NCI-H1694 treated with DMSO at 0.1 percent for 48 hours (cell line): ENCODE data around the gene IKZF3.
A peak's percentile ranks its signal among the peaks of the same experiment; 100 is the strongest.
"Not testable (repeated sequence)": the region's sequence is repeated elsewhere in the genome, so short reads cannot be mapped to it uniquely, and the experiment has no call there.

Source experiments
- DNase-seq: peaks from one replicate; lab custom pipeline; 2025; lab: John Stamatoyannopoulos, UW

IKZF3 gene

DNA sequence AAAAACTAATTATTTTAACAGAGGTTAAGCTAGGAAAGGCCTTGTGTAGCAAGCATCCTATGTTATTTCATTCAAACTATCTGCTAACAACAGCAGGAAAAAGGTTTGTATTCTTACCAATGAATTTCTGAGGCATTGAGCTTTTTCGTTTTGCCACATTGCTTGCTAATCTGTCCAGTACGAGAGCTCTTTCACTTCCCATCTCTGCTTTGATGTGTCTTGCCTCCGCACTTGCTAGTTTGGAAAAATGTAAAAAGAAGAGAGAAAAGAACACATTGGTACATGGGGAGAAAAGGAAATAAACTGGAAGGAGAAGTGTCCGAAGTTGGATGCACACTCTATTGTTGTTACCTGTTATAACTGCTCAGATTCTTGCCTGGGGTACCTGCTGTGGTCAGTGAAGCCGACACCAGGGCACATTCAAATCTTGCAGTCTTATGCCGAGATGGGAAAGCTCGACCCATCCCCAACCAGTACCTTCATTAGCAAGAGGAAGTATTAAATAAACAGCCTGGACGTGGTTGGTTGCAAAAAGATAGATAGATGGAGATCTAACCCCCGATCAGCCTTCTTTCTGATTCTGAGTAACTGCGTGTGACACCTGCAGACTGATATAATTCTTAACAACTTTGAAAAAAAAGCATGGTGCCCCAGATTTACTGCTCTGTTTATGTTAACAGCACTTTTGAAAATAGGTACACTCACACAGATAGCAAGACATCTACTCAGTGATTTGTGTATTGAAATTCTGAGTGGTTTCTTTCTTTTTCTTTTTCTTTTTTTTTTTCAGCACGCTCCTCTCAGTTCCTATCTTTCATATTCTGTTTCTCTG is 86.4 kb downstream of the IKZF3 start:
- DNase-seq = no peak

DNA sequence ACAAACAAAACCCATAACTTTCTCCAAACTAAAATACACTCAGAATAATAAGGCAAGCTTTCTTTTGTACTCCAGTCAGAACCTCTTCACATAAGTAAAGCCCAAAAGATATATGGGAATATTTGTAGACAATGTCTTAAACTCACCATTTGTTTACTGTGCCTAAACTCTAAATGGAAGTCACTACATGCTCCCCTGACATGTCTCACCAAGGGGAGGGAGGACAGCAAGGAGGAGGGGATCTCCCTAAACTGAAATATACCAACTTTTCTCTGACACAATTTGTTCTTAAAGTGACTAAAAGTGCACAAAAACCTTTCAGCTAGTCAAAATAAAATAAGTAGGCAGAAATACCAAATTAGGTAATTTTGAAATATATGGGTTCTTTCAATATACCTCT is 87.9 kb downstream of the IKZF3 start:
- no peak for DNase-seq

DNA sequence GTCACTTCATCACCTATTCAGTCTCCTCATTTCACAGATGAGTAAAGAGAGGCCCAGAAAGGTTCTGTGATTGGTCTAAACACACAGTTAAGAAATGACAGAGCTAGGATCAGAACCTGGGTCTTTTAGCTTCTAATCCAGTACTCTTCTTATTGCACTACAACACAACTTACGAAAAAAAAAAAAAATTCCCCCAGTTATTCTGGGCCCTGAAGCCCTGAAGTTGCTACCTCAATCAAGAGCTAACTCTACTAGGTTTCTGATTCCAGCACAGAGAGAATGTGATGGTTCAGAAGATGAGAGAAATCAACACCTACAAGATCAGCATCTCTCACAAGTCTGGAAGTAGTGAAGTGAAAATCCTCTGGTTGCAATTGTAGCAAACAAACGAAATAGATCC is 89.1 kb downstream of the IKZF3 start:
- no peak for DNase-seq

DNA sequence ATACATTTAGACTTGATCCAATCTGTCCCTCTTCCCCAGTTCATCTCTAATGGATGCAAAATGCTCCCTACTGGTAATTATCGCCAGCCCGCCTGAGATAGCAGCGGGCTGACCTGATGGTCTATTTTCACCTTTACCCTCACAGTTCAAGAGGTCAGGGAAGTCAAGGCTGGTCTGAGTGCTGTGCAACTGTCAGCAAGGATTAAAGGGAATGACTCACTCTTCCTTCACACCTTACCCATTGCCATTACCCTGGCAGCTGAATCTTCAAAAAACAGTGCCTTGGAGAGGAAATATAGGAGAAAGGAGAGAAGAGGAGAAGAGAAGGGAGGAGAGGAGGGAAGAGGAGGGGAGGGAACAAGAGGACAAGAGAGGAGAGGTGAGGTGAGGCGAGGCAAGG is 90.1 kb downstream of the IKZF3 start:
- no peak for DNase-seq

DNA sequence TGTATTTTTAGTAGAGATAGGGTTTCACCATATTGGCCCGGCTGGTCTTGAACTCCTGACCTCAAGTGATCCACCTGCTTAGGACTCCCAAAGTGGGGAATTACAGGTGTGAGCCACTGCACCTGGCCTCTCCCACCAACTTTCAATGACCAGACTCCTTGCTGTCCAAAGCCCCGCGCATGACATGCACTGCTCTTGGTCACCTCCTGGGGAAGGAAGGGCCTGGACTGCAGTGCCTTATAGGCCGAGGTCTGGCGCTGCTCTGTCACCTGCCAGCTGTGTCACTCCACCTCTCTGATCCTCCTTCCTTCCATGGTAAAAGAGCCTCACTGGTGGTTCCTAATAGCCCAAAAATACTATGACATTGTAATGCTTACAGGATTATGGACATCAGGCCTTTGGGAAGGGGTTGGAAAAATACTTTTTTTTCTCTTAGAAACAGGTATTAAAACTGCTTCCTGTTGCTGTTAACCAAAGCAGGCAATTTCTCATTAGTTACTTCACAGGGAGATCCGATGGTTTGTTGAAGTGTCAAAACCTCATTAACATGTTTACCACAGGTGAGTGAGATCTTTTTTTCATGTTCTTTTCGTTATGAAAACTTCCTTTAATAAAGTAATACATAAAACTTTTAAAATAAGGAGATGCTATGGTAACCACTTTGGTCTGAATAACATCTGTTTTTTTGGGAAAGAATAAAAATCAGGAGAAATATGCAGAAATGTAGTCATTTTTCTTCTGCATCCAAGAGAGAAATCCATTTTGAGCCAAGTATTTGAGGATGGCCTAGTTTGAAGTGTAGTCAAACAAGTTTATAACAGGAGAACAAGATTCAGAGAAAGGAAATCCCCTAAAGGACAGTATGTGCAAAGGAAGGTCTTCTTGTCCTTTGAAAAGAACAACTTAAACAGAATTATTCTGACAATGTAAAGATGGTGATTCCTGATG is 90.9 kb downstream of the IKZF3 start:
- DNase-seq = no peak

DNA sequence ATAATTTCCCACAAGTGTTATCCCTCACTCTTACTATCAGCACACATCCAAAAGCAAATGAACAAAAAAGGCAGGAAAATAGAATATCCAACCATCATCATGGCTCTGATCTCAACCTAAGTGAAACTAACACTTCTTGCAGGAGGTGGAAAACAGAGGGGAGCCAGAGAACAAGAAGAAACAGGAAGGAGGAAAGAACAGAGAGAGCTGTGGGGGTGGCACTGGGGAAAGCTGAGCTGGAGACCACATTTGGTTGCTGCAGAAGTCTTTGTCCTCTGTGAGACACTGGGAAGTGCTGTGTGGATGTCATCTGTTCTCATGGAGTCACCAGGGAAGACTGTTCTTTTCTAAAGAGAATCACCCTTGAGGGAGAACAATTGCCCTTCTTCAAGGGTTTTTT is 91.7 kb downstream of the IKZF3 start:
- DNase-seq = no peak

DNA sequence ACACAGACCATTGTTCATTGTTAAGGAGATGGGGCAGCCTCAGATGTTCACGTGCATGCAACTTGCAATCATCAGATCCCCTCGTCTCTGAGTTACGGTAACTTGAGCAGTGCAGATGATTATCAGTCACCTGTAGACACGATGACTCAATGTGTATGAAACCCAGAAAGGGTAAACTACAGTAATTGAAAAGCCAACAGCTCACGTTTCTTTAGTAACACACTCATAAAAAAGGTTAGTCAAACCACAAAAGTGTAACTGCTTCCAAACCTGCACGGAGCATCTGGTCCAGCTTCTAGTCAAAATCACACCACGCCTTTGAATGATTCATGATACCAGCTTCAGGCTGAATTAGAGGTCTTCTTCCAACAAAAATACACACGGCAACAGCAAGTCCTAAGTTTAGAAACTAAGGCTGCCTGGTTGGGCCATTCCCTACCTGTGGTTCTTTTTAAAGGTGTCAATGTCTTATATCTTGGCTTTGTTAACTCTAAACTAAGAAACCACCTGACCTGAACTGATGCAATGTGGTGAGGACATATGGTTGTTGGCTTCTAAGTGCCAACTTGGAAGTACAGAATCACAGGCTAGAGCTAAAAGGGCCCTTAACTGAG is 94.0 kb downstream of the IKZF3 start:
- DNase-seq = peak; percentile 4

DNA sequence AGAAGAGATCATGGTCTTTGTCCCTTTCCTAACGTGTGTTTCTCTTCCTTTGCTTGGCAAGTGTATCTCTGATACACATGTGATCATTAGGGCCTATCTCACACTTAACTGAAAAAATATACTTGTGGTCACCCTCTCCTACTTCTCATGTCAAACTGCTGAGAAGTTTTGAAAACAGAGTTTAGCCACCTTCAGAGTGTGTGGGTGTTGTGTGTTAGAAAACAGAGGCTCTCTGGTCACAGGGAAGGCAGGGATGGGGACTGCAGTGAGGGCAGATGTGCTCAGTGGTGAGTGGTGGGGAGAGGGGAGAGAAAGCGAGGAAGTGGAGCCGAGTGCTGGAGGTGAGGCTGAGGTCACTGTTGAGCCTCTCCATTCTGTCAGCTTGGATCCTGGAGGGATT is 97.0 kb downstream of the IKZF3 start:
- no peak for DNase-seq

DNA sequence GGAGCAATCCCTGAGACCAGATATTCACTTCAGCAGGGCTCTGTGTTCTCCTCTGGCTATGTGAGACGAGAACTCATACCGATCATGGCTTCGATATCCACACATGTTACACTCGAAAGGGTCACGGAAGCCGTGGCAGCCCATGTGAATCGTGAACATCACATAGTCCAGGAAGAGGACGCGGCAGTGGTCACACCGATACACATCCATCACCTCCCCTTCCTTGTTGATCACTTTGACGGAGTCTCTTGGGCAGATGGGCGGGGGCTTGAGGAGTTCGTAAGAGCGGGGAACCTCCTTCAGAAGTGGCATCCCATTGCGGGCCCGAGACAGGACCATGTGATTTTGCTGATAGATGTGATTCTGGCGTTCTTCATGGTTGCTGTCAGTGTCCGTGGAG is 98.3 kb downstream of the IKZF3 start:
- no peak for DNase-seq

DNA sequence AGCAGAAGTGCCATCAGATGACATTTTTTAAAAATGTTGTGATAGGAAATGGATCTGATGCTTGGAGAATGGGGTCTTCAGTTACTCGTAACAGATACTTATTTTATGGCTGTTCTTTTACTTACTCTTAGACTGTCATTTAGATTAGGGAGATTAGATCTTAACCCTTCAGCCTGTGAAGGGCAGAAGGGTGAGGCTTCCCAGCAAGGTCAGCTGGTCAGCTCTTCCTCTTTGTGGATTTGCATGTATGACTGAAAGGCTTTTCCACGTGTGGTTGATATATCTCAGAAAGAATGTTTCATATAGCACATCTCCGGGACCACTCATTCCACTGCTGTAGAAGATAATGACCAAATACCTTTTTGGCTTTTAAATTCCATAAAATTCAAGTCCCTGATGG is 98.9 kb downstream of the IKZF3 start:
- DNase-seq = no peak

DNA sequence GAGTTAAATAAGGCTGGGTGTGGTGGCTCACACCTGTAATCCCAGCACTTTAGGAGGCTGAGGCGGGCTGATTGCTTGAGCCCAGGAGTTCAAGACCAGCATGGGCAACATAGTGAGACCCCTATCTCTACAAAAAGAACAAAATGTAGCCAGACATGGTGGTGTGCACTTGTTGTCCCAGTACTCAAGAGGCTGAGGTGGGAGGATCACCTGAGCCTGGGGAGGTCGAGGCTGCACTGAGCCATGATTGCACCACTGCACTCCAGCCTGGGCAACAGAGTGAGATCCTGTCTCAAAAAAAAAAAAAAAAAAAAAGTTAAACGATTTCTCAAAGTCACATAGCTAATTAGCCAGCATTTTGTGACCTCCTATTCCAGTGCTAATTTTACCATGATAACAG is 99.9 kb downstream of the IKZF3 start:
- not testable (repeated sequence) for DNase-seq

DNA sequence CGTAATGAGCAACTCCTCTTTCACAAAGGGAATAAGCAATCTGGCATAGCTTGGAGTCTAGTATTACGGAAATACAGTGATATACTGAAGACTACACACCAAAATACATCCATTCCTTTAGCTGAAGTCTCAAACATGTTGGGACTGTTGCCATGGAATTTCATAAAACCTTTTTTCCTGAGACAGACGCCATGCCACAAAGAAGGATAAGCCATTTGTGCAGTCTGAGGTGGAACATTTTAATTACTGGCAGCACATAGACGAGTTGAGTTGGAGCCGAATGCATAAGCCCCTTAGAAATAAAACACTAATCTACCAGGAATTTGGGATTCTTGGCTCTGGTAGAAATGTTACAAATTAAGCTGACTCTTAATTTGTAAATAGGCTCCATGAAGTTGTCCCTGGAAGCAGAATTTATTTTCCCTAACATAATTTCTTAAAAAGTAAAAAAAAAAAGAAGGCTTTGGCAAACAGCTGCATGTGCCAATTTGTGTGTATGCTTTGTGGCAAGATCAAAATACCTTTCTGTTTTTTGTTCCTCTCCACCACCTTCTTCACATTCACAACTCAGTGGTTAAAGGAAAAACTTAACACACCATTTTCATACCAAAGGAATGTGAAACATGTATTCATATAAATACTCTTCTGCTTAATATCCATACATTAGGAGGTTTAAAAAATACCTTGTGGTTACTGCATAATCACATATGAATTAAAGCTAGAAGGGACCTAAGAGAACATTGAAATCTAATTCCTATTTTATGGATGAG is 100.9 kb downstream of the IKZF3 start:
- DNase-seq = no peak

DNA sequence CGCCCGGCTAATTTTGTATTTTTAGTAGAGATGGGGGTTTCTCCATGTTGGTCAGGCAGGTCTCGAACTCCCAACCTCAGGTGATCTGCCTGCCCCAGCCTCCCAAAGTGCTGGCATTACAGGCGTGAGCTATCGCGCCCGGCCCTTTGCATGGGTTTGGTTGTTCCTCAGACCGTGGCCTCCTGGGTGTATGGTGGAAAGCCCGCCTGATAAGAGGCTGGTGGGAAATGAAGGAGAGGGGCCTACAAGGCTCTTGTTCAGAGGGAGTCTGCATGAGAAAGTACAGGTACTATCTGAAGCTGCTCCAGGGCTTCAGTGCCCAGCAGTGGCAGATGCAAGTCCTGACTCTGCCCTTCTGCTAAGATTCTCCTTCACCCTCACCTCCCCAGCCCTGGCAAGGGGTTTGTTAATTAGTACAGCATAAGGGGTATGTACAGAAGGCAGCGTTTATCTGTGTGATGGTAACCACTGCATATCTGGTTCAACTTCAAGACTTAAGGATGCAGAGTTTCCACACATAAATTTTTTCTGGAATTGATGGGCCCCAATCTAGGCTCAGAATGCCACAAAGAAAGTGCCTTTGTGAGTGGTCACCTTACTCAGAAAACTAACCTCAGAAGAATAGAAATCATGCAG is 102.1 kb downstream of the IKZF3 start:
- no peak for DNase-seq

DNA sequence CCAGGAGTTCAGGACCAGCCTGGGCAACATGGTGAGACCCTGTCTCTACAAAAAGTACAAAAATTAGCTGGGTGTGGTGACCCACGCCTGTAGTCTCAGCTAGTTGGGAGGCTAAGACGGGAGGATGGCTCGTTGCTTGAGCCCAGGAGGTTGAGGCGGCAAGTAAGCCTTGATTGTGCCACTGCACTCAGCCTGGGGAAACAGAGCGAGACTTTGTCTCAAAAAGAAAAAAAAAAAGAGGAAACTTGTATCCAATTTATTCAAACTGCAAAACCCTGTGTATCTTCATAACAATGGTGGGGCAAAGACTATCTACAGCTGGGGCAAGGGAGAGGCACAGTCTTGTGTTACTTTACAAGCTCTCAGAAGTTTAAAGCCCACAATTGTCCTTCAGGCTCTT is 104.9 kb downstream of the IKZF3 start:
- DNase-seq = no peak

DNA sequence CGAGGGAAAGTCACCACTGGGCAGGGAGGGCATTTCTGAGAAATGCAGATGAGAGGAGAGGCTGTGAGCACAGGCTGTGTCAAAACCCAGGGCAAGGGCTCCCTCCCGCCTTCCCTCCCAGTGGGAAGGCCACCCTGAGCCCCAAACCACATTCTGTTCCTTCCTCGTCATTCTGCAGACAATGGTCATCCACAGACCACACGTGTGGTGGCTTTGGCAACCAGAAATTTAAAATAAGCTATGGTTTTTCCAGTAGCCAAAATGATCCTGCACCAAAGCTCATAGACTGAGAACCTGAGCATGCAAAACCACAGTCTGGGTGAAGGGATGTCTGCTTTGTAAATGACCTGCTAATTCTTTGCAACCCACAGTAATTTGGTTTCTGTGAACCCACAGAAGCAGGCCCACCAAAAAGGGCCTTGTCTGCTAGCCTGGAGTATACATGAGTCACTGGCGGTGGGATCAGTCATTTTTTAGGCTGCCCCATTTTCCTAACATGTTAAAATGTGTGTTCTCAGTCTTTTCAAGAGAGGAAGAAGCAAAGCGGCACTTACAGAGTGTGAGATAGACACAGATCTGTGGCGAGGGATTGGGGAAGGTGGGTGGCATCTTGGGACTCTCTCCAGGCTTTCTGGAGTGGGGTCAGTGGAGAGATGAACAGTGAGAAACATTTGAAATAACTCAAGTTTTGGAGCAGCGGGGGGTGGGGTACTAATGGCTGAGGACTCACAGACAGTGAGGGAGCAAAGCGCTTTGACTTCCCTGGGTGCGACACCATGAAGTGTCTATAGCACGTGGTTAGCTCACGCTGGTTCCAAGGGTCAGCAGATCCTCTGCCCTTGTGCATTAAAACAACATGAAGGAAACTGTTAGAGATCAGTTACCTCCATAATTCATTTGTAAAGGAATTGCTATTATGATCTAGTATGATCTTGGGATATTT is 105.9 kb downstream of the IKZF3 start:
- no peak for DNase-seq

DNA sequence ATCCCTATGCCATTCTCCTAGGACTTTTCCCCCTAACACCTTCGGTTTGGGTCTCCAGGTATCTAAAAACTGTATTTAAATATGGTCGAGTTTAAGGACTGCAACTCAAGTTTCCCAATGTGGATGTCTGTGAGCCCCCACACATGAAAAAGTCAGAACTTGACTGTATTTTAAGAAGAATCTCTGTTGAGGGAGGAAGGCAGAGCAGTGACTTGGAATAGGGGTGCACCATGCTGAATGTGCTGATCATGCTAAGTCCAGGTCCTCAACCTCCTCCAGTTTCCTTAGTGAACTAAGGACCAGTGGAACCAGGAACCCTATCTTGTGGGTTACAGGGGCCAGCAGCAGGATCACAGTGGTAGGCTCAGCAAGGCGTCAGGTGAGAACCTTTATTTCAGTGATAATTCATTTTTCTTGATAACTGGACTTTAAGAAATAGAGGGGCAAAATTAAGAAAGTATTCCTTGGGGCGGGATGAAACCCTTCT is 106.9 kb downstream of the IKZF3 start:
- DNase-seq = no peak

DNA sequence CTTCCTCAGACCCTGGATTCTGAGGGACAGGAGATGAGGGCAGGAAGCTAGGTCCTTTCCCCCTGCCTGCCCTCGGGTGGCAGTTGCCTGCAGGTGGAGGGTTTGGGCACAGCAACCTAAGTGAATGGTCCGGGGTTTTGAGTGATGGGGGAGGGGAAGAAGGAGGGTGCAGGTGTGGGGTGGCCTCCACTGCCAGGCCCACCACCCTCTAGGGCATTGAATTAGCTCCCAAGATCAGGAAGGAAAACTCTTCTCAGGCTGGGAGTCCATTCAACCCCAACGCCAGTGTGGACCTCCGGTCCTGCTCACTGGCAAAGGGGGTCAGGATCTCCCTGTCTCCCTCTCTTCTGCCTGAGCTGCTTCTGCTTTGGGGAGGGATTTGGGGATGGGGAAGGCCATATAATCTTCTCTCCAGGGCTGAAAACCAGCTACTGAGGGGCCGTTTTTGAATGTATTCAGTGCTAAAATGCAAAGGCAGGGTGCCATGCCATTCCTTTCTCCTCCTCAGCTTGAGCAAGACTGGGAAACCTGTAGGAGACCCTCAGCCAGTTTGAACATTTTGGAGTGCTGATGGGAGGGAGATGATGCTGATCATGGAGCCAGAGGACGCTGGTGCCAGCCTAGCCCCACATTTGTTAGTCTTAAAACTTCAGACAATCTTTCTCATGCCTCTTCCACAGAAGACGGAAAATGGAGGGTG is 107.6 kb downstream of the IKZF3 start:
- DNase-seq = no peak

DNA sequence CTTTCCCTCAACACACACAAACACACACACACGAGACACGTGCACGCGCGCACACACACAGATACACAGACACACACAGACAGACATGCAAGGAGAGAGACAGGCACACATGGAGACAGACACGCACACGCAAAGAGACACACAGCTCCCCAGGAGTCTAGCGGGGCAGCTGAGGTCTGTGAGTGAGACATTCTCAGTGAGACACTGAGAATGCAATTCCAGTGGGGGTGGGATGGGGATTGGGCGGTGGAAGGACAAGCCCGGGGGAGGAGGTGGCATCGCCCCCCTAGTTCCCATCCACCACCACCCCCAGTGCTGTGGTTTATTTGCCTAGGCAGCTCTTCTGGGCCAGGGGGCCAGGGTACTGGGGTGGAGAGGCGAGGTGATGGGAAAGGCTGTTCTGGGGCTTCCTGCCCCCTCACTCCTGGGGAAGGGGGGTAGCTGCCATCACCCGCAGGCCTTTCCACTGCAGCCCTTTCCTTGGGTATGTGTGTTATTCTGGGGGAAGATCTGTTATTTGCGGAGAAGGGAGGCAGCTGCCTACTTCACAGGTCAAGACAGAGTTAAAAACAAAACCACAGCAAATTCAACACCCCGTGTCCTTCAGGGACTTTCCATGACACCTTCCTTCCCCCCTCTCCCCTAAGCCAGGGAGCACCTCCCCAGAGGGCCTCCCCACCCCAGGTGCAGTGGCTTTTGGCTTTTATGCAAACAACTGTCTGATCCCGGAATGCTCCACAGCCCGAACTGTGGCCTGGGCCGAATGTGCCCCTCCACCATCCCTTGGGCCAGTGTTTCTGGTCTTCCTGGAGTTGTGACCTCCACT is 108.3 kb downstream of the IKZF3 start:
- no peak for DNase-seq
